HFF-Myc (cell line): ENCODE results near the gene LEPR.

Experiments used
- DNase-seq: peaks from one replicate; pipeline ENCODE4 v3.0.0-alpha.2; 2011; ENCODE audit warnings: low read depth; ENCODE audit errors: extremely low read depth
- H3K4me3 ChIP-seq: replicated peaks from 2 replicates; pipeline ENCODE4 v1.5.1; 2011; ENCODE audit warnings: low read depth, mild to moderate bottlenecking, control low read depth, low read length
- CTCF ChIP-seq: IDR thresholded peaks from 2 replicates; pipeline ENCODE4 v1.5.1; 2012; ENCODE audit warnings: mild to moderate bottlenecking, low read depth, low read length, control low read depth; ENCODE audit errors: missing control alignments

The LEPR gene

GRCh38 chr1:65398083-65398482 lies 22.4 kb upstream of the LEPR start:
- no peak for TF ChIP-seq CTCF
- no peak overlapping the region for H3K4me3 ChIP-seq
- DNase-seq: no peak

DNA sequence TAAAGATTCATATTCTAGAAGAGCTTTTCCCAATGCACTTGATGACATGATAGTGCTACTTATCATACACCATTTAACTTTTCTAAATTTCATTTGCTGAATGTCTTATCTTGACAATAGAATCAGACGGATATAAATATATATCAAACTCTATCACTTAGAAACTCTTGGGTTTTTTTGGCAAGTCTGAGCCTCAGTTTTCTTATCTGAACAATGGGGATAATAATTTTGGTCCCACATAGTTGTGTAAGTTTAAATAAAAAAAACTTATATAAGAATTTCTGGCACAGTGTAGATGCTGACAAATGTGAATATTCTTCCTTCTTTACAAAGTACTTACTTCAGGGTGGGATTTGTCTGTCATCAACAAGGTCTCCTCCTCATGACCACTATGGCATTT lies 21.5 kb upstream of the LEPR start:
- no peak for DNase-seq
- no peak for TF ChIP-seq CTCF
- H3K4me3 ChIP-seq: no peak overlapping the region

- DNase-seq: no peak
- H3K4me3 ChIP-seq: no peak overlapping the region
- no peak for TF ChIP-seq CTCF
Measured at GRCh38 chr1:65401612-65402011, 18.9 kb upstream of the LEPR start.

- DNase-seq: no peak
- no peak overlapping the region for H3K4me3 ChIP-seq
- no peak for TF ChIP-seq CTCF
Measured at GRCh38 chr1:65404941-65405340, 15.5 kb upstream of the LEPR start.

DNA sequence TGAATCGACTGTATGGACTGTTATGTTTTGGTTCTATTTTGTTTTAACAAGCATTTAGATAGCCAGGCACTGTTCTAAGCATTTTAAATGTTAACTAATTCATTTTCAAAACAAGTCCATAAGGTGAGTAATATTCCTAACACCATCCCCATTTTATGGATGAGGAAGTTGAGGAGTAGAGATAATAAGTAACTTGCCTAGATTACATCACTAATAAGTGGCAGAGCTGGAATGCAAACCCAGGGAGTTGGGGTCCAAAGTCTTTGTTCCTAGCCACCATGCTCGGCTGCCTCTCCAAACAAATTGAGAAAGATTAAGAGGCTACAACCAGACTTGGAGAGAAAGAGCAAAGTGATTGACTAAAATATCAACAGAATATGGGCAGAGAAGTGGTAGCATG lies 12.6 kb upstream of the LEPR start:
- TF ChIP-seq CTCF: no peak
- H3K4me3 ChIP-seq: no peak overlapping the region
- DNase-seq: no peak

- no peak overlapping the region for H3K4me3 ChIP-seq
- TF ChIP-seq CTCF: no peak
- DNase-seq: no peak
Measured at GRCh38 chr1:65409314-65409713, 11.2 kb upstream of the LEPR start.

DNA sequence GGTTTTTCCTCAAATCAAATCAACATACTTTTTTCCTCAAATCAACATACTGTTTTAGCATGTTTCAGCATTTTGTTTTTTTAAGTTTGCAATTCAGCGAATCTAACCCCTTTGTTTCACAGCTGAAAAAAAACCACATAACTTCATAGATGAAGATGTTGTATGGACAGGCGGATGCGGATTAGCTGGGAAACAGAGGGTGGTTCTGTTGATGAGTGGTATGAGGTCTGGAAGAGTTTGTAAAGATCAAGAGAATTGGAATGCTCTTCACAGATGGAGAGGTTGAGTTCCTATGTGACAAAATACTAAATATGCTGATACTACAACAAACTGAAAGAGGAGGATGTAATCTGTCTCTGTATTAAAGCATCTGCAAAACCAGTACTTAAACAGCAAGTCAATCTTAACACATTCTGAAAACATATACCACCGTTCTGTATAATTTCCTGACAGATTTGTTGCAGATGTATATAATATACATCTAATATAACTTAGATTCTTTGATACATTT lies 10.6 kb upstream of the LEPR start:
- TF ChIP-seq CTCF: no peak
- no peak overlapping the region for H3K4me3 ChIP-seq
- DNase-seq: no peak
